IPS-15b (cell line): ENCODE data around the gene TOM1L2.
A peak's percentile ranks its signal among the peaks of the same experiment; 100 is the strongest.

ENCODE experiments used
- H3K27me3 ChIP-seq: one replicate; pipeline ENCODE4 v1.6.1; 2013; ENCODE audit warnings: low read length; ENCODE audit not compliant: control insufficient read depth, insufficient read depth
- H3K36me3 ChIP-seq: one replicate; pipeline ENCODE4 v1.6.1; 2013; ENCODE audit warnings: low read length; ENCODE audit not compliant: control insufficient read depth, insufficient read depth
- H3K4me1 ChIP-seq: one replicate; pipeline ENCODE4 v1.6.1; 2013; ENCODE audit warnings: mild to moderate bottlenecking, low read length; ENCODE audit not compliant: control insufficient read depth, insufficient read depth
- H3K4me3 ChIP-seq: one replicate; pipeline ENCODE4 v1.5.1; 2013; ENCODE audit warnings: low read depth, low read length
- H3K9ac ChIP-seq: one replicate; pipeline ENCODE4 v1.6.1; 2013; ENCODE audit warnings: low read depth, mild to moderate bottlenecking, low read length
- H3K9me3 ChIP-seq: one replicate; pipeline ENCODE4 v1.6.1; 2013; ENCODE audit warnings: mild to moderate bottlenecking, low read length; ENCODE audit not compliant: control insufficient read depth, insufficient read depth

TOM1L2 gene

DNA sequence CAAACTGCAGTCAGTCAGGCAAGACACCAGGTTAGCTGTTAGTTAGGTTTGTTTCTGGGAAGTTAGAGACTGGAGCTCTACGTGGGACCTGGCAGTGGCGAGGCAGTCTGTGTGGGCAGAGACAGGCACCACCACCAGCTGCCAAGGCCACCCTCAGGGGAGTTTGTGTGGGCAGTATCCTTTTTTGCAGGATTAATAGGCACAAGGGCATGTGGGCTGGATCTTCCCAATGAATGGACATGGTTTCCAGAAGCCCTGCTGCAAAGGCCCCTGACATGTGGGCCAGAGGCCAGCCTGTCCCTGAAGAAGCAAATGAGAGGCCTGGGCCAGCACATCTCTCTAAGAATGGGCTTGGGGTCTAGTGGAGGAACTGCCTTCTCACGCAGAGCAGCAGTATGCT, 116.2 kb downstream of the TOM1L2 start:
- H3K36me3 ChIP-seq: no peaks in the 10 kb centered on the region
- H3K4me3 ChIP-seq: no peak overlapping the region
- H3K9ac ChIP-seq: no peak overlapping the region
- no peaks in the 10 kb centered on the region for H3K27me3 ChIP-seq
- H3K4me1 ChIP-seq: peaks cover 4% of the 10 kb centered on the region
- no peaks in the 10 kb centered on the region for H3K9me3 ChIP-seq

DNA sequence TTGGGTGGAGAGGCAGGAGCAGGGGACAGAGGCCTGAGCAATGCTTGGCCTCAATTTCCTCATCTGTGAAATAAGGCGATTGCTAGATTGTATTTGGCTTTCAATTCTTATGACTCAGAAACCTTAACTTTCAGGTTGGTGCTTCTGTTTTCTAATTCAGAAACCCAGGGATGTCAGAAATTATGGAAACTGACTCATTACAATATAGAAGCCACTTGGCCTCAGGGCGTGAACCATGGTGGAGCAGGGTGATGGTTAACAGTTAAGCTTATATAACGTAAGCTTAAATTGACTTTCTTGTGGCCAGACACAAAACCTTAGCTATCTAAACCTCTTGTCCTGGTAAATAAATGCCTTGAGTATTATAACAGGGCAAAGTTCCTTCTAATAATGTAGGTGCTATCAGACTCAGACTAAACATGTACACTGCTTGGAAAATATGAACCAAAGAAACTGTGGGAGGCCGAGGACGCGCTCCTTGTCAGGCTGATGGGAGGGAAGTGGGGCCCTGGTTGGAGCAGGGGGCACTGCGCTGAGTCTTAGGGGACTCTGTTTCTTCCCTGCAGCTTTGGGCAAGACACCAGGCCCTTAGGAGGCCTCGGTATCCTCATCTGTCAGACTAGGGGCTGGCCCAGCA, 118.3 kb downstream of the TOM1L2 start:
- Histone ChIP-seq H3K9me3 (no peaks in the 10 kb centered on the region), H3K4me3 (no peak overlapping the region), H3K27me3 (no peaks in the 10 kb centered on the region), H3K36me3 (no peaks in the 10 kb centered on the region), H3K9ac (no peak overlapping the region), H3K4me1 (peaks cover 7% of the 10 kb centered on the region)

DNA sequence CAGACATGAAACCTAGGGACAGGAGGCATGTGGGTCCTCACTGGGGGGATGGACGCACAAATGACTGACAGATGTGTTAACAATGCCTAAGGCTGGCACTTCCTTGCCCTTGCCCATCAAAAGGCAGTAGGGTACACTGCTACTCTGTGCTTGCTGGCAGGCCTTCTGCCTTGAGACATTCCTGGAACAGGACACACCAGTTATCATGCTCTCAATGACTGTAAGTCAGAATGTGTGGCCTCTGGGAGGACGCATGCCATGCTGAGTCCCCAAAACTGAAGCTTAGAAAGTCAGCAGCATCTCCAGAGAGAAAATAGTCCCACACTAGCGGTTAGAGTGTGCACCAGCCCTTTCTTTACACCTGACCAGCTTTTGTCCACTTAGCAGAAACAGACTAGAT, 119.3 kb downstream of the TOM1L2 start:
- no peak overlapping the region for H3K4me3 ChIP-seq
- H3K4me1 ChIP-seq: peaks cover 7% of the 10 kb centered on the region
- H3K9me3 ChIP-seq: no peaks in the 10 kb centered on the region
- H3K36me3 ChIP-seq: no peaks in the 10 kb centered on the region
- no peaks in the 10 kb centered on the region for H3K27me3 ChIP-seq
- H3K9ac ChIP-seq: no peak overlapping the region

DNA sequence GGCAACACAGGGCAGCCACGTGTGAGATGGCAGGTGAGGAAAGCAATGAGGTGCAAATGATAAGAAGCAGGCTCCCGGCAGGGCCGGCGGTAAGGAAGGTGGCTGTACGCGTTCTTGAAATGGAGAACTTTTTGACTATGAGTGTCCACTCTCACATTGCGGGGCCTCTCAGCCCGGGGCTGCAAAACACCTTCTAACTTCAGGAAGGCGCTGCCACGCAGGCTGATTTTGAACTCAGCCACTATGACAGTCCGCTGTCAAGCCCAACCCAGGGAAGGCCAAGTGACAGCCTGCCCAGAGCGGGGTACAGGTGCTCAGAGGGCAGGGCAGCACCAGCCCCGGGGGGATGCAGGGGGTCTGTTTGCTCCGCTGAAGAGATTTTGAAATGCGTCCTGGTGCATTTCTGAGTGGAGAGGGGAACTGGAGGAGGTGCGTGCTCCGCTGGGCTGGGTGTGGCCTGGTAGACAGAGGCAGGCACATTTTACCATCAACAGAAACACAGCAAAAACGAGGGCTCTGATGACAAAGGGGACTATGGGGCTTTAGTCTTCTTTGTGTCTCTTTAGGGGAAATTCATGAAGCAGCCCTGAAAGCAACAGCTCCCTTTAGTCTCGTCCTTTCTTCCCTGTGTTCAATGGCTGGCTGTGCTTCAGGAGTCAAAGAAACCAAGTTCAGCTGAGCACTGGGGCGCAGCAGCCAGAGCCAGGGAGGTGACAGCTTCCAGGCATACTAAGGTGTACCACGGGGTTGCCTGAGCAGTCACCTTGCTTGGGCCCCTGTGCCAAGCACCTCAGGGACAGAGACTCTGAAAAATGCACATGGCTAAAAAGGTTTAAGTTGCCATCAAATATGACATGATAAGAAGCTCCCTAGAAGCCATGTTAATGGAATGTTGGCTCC, 120.8 kb downstream of the TOM1L2 start:
- H3K4me3 ChIP-seq: no peak overlapping the region
- no peaks in the 10 kb centered on the region for H3K27me3 ChIP-seq
- H3K4me1 ChIP-seq: peaks cover 7% of the 10 kb centered on the region
- no peaks in the 10 kb centered on the region for H3K9me3 ChIP-seq
- peak overlapping the region; percentile 32 for H3K9ac ChIP-seq
- H3K36me3 ChIP-seq: no peaks in the 10 kb centered on the region

DNA sequence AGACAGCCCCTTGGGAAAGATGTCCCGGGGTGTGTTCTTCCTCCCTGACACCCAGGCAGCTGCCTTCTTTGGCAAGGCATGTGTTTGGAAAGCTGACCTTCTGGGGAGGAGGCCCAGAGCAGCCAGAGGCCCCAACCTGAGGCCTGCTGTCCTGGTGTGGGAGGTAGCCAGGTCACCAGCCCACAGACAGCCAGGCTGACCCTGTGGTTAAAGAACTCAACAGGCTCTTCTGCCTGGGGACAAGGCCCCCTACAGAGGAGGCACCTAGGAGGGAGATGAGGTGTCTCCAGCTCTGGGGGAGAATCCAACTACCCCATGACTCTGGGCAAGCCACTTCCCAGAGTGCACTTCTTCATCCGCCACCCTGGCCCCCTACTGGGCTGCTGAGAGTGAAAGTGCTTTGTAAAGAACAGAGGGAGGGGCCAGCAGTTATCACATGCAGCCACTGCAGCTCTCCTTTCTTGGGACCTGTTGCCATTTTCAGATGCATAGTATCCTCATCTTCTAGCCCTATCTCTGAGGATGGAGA, 122.3 kb downstream of the TOM1L2 start:
- Histone ChIP-seq H3K36me3 (no peaks in the 10 kb centered on the region), H3K9me3 (no peaks in the 10 kb centered on the region), H3K4me1 (peaks cover 7% of the 10 kb centered on the region), H3K9ac (no peak overlapping the region), H3K4me3 (no peak overlapping the region), H3K27me3 (no peaks in the 10 kb centered on the region)

DNA sequence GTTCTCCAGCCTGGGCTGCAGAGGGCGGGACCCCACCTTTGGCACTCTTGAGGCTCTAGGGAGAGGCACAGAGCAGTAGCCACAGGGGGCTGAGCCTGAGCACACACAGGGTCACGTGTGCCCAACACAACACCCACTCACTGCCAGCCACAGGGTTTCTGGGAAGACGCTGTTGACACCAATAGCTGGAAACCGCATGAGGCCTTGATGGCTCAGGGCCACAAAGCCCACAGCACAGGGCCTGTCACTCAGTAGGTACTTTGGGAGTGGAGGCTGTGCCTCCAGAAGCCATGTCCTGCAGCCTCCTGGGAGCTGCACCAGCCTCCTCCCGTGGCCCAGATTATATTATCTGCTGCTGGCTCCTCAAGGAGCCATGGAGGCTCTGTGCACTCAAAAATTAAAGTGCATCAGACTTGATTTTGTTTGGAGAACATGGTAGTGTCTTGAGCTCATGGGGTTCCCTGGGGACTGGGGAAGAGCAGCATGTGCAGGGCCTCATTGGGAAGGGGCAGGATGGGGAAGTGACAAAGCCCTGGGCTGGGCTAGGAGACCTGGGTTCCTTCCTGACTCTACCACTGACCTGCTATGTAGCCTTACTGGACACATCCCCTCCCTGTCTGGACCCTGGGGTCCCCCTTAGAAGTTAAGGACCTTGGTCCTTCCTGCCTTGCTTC, 122.9 kb downstream of the TOM1L2 start:
- Histone ChIP-seq H3K27me3 (no peaks in the 10 kb centered on the region), H3K36me3 (no peaks in the 10 kb centered on the region), H3K4me1 (peaks cover 7% of the 10 kb centered on the region), H3K4me3 (no peak overlapping the region), H3K9ac (no peak overlapping the region), H3K9me3 (no peaks in the 10 kb centered on the region)

DNA sequence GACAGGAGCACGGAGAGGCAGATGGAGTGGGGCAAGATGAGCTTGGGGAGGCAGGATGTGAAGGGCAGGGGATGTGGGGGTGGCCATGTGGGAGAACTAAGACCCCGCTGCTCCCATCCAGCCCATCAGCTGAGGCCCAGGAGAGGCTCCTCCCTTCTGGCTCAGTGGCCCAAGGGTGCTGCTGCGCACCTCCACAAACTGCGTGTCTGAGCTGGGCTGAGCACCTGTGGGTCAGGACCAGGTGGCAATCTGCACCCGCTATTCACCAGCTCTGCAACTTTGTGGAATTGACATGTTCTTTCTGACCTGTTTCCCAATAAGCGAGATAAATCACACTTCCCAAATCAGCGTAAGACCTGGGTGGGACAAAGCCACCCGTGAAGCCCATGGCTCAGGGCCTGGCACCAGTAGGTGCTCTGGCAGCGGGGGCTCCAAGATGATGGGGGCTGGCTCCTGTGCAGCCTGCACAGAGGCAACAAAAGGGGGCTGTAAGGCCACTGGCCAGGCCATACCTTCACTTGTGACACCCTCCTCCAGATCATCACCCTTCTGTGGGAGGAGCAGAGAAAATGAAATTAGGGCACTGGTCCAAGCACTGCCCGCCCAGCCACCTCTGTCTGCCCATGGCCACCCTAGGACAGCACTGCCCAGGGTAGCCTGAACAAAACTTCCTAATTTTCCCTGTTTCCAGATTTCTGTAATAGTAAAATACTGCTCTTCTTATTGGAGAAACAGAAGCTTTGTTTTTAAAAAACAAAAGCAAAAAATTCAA, 123.7 kb downstream of the TOM1L2 start:
- no peak overlapping the region for H3K4me3 ChIP-seq
- H3K27me3 ChIP-seq: no peaks in the 10 kb centered on the region
- peaks cover 7% of the 10 kb centered on the region for H3K4me1 ChIP-seq
- no peaks in the 10 kb centered on the region for H3K9me3 ChIP-seq
- no peak overlapping the region for H3K9ac ChIP-seq
- no peaks in the 10 kb centered on the region for H3K36me3 ChIP-seq

DNA sequence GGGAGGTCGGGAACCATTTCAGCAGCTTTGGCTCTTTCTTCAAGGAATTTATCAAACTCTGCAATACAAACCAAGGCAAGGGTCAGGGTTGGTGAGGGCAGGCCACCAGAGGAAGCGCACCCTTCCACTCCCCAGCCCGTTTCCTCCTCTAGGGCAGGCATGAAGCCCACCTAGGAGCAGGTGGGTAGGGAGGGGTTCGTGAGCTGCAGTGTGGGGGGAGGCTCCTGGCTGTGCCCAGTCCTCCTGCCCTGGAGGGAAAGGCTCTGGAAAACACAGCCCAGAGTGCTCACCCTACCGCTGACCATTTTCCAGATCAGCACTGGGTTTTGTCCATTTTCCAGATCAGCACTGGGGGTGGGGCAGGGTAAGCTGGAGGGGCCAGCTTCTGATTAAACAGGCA, 124.5 kb downstream of the TOM1L2 start:
- H3K36me3 ChIP-seq: no peaks in the 10 kb centered on the region
- H3K9ac ChIP-seq: no peak overlapping the region
- no peaks in the 10 kb centered on the region for H3K9me3 ChIP-seq
- H3K4me3 ChIP-seq: no peak overlapping the region
- H3K27me3 ChIP-seq: no peaks in the 10 kb centered on the region
- peaks cover 7% of the 10 kb centered on the region for H3K4me1 ChIP-seq

DNA sequence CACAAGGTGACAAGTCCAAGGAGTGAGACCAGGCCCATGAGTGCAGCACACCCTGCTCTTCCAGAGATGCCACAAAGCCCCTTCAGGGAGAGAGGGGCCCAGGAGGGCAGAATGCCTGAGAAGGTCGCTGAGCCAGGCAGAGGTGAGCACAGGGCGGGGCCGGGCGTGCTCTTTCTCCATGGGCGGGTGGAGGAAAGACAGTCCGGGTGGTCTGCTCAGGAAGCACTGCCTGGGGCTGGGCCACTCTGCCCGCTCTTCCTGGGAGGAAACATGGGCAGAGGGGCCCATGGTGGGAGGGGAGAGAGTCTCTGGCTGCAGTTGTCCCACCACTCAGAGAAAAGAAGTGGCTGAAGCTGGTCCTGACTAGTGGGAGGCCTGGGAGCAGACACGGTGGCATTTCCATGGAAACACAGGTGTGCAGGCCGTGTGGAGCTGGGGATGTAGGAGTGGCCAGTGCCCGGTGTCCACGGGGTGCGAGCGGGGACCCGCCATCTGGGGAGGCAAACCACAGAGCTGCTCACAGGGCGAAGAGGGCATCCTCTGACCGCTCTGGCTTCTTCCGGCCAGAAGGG, 125.0 kb downstream of the TOM1L2 start:
- Histone ChIP-seq H3K9me3 (no peaks in the 10 kb centered on the region), H3K4me1 (peaks cover 7% of the 10 kb centered on the region), H3K4me3 (no peak overlapping the region), H3K36me3 (no peaks in the 10 kb centered on the region), H3K9ac (no peak overlapping the region), H3K27me3 (no peaks in the 10 kb centered on the region)

DNA sequence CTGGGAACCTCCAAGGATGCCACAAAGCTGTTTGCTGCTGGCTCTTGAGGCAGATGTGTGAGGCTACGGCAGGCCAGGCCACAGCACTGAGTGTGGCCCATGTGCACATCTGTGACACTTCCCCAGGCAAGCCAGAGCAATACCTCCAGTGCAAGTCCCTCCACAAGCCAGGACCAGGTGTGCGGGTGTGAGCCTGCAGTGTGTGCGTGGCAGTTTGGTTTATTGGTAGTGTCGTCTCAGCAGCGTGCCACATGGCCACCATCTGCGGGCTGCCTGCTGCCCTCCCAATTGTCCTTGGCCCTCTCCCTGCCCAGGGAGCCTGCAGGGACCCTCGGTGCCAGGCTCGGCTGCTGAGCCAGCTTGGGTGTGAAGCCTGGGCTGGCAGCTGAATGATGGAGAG, 125.6 kb downstream of the TOM1L2 start:
- Histone ChIP-seq H3K27me3 (no peaks in the 10 kb centered on the region), H3K4me1 (peaks cover 7% of the 10 kb centered on the region), H3K36me3 (no peaks in the 10 kb centered on the region), H3K4me3 (no peak overlapping the region), H3K9me3 (no peaks in the 10 kb centered on the region), H3K9ac (no peak overlapping the region)

DNA sequence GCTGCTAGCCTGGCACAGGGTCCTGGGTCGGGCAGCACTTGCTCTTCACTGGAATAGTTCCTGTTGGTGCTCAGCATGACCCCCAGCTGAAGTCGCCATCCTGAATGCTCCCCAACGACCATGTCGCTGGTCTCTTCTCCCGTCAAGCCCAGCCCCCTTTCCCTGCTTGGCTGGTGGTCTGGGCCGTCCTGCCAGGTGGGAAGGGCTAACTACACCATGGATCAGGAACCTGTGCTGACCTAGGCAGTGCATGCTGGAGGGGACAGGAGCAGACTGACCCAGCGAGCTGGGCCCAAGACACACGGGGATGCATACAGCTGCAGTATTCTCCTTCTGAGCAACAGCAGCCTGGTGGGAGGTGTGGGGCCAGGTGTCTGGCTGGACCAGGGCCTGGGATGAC, 126.2 kb downstream of the TOM1L2 start:
- Histone ChIP-seq H3K4me1 (peaks cover 10% of the 10 kb centered on the region), H3K9me3 (no peaks in the 10 kb centered on the region), H3K9ac (no peak overlapping the region), H3K27me3 (no peaks in the 10 kb centered on the region), H3K36me3 (no peaks in the 10 kb centered on the region), H3K4me3 (no peak overlapping the region)
